Measurements from ENCODE around the gene ASIC2. TPM values are rescaled to one million over a fixed set of nuclear protein-coding genes. Genes with fewer than 3 reads are reported as not detected.
A peak's percentile ranks its signal among the peaks of the same experiment; 100 is the strongest.

The ASIC2 gene
- total RNA-seq, 1 experiment from 2014 or later: not detected

GRCh38 chr17:33113991-33114370 is 179.1 kb downstream of the ASIC2 start:
- DNase-seq (ENCODE audit: low spot score): no peak

GRCh38 chr17:33113276-33113990 is 179.7 kb downstream of the ASIC2 start:
- no peak for DNase-seq (ENCODE audit: low spot score)

- peak; percentile 70 for DNase-seq (ENCODE audit: low spot score)
Measured at GRCh38 chr17:33112763-33113162, 180.3 kb downstream of the ASIC2 start.

DNA sequence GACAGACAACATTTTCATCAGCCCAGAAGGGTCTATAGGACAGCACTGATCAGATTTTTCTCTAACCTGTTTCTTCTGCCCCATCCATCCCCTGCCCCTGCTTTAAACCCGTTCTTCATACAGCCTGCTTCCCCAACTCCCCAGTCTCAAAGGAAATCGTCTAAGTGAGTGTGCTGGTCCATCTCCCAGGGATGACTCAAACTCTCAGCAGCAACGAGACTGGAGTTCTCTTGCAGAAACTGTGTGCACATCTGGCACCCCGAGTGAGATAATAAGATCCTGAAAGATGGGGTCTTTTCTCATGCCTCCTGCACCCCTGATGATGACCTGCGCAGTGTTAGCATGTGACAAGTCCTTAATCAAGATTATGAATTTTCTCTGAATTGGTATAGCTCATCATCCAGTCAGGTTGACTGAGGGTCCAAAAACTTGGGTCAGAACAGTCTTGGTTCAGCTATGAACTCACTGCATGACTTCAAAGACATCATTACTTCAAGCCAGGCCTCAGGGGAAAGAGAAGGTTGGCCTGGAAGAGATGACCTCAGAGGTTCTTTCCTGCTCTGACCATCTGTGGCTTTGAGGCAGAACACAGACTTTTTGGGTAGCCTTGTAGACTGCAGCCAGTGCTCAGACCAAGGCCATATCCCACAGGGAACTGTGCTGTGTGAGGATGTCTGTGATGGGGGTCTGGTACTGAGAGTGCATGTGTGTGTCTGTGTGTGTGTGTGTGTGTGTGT is 183.6 kb downstream of the ASIC2 start:
- DNase-seq (ENCODE audit: low spot score): no peak

GRCh38 chr17:33106525-33107165 is 186.4 kb downstream of the ASIC2 start:
- no peak for DNase-seq (ENCODE audit: low spot score)

DNA sequence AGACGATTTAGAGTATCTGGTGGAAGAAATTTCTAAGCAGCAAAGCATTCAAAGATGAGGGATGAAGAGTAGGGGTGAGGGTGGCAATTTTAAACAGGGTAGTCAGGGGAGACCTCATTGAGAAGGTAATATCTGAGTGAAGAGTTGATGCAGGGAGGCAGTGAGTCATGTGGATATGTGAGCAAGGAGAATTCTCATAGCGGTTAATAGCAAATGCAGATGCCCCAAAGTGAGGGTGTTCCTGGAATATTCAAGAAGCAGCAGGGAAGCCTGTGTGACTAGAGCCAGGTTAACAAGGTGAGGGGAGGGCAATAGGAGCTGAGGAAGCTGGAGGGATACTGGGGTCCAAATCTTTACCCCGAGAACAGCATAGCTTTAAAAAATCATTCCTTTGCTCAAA is 187.2 kb downstream of the ASIC2 start:
- DNase-seq (ENCODE audit: low spot score): no peak

GRCh38 chr17:33099906-33100305 is 193.2 kb downstream of the ASIC2 start:
- no peak for DNase-seq (ENCODE audit: low spot score)

- DNase-seq (ENCODE audit: low spot score): no peak
Measured at GRCh38 chr17:33099252-33099651, 193.8 kb downstream of the ASIC2 start.

DNA sequence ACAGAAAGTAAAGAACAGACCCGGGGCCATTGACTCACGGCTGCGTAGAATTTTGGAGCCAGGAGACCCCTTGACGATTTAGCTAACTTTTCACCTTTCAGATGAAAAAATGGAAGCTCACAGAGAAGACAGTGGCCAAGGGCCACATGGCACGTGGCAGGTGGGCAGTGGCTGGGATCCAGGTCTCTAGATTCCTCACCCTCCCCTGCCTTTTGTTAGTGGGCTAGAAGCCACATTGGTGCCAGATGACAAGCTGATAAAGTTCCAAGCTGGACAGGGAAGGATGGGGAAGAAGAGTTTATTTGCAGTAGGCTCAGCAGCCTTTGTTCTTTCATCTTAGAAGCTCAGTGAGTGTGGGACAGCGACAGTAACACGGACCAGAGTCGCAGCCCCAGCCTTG is 195.7 kb downstream of the ASIC2 start:
- DNase-seq (ENCODE audit: low spot score): no peak

- no peak for DNase-seq (ENCODE audit: low spot score)
Measured at GRCh38 chr17:33096161-33096560, 196.9 kb downstream of the ASIC2 start.

- no peak for DNase-seq (ENCODE audit: low spot score)
Measured at GRCh38 chr17:33091271-33091670, 201.8 kb downstream of the ASIC2 start.

DNA sequence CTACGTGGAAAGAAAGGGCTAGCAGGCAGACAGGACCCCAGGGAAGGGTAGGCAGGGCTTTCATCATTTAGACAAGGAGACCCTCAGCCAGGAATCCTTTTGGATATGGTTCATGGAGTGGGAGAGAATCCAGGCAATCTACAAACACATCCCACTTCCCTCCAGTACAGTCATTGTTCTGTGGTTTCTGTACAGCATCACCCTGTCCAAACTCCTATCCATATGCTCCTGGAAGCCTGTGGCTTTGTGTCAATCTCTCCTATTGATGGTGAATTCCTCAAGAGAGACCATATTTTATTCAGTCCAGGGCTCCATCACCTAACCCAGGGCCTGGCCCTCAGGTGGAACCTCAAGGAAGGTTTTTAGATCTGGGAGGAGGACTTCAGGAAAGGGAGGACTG is 202.3 kb downstream of the ASIC2 start:
- no peak for DNase-seq (ENCODE audit: low spot score)

- DNase-seq (ENCODE audit: low spot score): no peak
Measured at GRCh38 chr17:33086878-33087277, 206.2 kb downstream of the ASIC2 start.

DNA sequence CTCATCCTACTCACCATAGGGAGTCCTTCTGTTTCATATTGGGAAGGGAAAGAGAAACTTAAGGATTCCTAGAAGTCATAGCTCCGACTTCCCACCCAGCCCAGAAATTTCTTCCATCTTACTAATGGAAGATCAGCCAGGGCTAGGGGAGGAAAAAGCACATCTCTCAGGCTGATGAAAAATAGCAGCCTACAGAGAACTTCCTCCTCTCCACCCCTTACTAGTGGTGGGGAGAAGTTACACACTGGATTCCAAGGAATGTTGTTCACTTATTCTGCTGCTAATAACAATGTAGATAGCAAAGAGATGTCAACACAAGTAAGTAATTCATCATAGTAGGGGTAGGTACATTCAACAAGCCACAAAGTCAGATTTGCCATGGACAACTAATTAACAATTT is 207.1 kb downstream of the ASIC2 start:
- no peak for DNase-seq (ENCODE audit: low spot score)

DNA sequence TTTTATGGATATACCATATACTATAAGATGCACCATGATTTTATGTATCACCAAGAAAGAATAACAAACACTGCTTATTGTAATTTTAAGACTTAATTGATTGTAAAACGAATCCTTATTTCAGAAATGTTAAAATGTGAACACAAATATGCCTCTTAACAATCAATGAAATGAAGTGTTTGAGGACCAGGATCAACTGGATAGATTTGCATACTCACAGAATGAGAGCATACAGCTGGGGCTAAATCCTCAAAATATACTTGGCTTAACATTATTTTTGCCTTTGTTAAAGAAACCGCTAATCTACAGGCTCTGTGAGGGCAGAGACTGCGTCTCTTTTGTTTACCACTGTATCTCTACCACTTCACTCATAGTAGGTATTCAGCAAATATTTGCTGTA is 207.8 kb downstream of the ASIC2 start:
- no peak for DNase-seq (ENCODE audit: low spot score)

DNA sequence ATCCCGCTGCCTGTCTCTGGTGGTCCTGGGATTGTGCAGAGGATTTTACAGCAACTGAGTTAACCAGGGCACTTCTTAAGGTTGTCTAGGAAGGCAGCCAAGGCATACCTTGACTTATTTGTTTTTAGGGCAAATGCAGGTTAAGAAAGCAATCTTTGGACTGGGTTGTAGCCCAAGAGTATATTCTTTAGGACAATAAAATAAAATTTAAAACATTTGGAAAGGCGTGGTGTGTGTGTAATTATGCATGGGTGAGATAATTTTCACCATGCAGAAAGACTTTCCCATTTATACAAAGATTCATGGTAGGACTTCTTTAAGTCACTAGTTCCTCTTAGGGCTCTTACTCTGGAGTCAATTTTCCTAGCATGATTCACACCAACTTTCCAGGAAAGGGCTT is 208.3 kb downstream of the ASIC2 start:
- DNase-seq (ENCODE audit: low spot score): no peak

DNA sequence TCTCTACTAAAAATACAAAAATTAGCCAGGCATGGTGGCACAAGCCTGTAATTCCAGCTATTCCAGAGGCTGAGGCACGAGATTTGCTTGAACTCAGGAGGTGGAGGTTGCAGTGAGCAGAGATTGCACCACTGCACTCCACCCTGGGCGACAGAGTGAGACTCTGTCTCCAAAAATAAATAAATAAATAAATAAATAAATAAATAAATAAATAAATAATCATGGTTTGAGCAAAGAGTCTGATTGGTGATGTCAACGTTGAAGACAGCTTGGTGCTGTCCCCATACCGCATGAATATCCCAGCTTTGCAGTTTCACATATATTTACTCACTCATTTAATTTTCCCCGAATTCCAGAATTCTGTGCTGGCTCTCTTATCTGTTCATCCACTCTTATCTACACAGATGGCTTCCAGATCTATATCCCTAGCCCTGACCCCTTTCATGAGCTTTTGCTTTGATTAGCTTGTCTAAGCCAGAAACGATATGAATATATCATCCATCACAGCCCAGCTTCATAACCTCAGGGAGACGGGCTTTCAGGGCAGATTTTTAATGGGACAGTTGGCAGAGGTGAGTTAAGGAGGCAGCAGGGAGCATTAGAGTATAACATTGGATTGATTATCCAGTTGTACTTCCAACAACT is 210.4 kb downstream of the ASIC2 start:
- no peak for DNase-seq (ENCODE audit: low spot score)

- DNase-seq (ENCODE audit: low spot score): no peak
Measured at GRCh38 chr17:33080091-33080490, 213.0 kb downstream of the ASIC2 start.

GRCh38 chr17:33079201-33079600 is 213.9 kb downstream of the ASIC2 start:
- no peak for DNase-seq (ENCODE audit: low spot score)

DNA sequence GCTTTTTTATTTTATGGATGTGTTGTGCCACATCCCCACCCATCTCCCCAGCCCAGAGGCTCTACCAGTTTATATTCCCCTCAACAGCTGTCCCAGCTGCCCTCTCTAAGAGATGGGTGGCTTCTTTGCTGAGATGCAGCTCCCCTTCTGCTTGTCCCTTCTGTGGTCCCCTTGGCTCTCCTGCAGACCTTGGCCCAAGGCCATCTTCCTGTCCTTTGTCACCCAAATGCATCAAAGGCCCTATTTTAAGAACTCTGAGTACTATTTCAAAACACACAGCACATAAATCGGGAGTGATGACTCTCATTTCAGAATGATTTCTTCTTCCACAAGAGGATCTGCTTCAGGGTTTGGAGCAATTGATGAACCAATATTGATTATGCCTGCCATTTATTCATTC is 216.1 kb downstream of the ASIC2 start:
- no peak for DNase-seq (ENCODE audit: low spot score)

- DNase-seq (ENCODE audit: low spot score): no peak
Measured at GRCh38 chr17:33073416-33073815, 219.7 kb downstream of the ASIC2 start.

GRCh38 chr17:33072421-33073161 is 220.5 kb downstream of the ASIC2 start:
- DNase-seq (ENCODE audit: low spot score): no peak

Measured in A172 (cell line).